ENCODE results near the gene CST9L.

The CST9L gene

DNA sequence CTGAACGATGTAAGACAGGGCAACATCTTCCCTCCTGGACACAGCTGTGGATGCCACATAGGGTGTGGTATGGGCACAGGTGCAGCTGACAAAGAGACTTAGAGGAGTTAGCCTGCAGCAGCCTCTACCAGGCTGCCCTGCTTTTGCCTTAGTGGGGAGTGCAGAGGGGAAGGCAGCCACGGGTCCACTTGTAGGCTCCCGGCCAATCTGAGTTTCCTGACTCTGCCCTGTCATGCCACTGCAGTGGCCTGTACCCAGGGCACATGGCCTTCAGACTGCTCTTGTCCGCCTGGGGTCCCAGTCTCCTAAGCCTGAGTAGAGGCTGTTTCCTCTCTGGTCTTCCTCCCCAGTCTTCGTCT lies 17.1 kb upstream of the CST9L start:
- Histone ChIP-seq H3F3A (ENCODE audit: control insufficient read depth, insufficient read depth) (no peaks in the 10 kb centered on the region), H3K4me2 (ENCODE audit: low read length) (no peak overlapping the region), H3K4me3 (ENCODE audit: low read length) (no peak overlapping the region), H3K27me3 (ENCODE audit: control insufficient read depth, low read length) (no peaks in the 10 kb centered on the region), H3K9me3 (ENCODE audit: control insufficient read depth, insufficient read depth, low read length) (peaks cover 2% of the 10 kb centered on the region; the same call in 1 of the 2 replicates), H3K79me2 (ENCODE audit: control insufficient read depth, low read length) (no peaks in the 10 kb centered on the region), H3K27ac (ENCODE audit: low read depth, low read length) (no peak overlapping the region), H4K20me1 (ENCODE audit: control insufficient read depth, insufficient read depth, low read depth, low read length) (no peaks in the 10 kb centered on the region), H3K36me3 (ENCODE audit: control insufficient read depth, low read length) (no peaks in the 10 kb centered on the region), H3K4me1 (ENCODE audit: control insufficient read depth, low read length) (no peaks in the 10 kb centered on the region), H3K9me2 (replicated peaks; ENCODE audit: control insufficient read depth, low read length) (no peaks in the 10 kb centered on the region)
- TF ChIP-seq, protein P1, sequence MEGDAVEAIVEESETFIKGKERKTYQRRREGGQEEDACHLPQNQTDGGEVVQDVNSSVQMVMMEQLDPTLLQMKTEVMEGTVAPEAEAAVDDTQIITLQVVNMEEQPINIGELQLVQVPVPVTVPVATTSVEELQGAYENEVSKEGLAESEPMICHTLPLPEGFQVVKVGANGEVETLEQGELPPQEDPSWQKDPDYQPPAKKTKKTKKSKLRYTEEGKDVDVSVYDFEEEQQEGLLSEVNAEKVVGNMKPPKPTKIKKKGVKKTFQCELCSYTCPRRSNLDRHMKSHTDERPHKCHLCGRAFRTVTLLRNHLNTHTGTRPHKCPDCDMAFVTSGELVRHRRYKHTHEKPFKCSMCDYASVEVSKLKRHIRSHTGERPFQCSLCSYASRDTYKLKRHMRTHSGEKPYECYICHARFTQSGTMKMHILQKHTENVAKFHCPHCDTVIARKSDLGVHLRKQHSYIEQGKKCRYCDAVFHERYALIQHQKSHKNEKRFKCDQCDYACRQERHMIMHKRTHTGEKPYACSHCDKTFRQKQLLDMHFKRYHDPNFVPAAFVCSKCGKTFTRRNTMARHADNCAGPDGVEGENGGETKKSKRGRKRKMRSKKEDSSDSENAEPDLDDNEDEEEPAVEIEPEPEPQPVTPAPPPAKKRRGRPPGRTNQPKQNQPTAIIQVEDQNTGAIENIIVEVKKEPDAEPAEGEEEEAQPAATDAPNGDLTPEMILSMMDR (IDR thresholded peaks at IDR 0.05; ENCODE audit: low read depth, low read length, poor library complexity, severe bottlenecking): no peak
- TF ChIP-seq EZH2phosphoT487 (IDR thresholded peaks at IDR 0.05; ENCODE audit: borderline replicate concordance, low read length): no peak

DNA sequence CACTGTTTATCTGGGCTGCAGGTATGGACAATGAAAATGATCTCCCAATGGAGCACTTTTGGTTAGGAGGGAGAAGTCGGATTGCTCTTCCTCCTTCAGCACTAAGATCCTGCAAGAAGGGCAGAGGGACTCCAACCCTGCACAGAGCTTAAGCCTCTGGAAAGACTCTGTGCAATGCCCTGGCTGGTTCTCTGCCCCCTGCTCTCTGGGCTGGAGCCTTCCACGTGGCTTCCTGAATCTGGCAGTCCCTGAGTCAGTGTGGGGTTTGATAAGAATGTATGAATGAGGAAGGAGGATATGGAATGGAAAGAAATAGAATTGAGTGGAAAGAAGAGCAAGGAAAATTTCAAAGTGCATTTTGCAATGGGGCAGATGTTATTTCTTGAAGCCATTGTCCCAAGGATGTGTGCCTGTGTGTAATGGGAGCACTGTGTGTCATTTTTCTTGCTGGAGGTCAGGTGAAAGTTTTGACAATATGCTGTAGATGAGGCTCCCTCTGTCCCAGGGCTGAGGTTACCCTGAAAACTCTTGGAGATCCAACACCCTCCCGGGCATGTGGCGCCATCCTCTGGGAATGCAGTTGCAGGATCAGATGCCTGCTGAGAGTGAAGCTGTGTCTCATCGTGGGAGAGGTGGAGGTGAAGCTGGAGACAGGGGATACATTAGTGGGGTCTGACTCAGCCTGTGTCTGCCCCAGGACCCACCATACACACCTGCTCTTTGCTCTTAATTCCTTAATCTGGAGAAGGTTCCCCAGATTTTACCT lies 16.3 kb upstream of the CST9L start:
- H3K36me3 ChIP-seq (ENCODE audit: control insufficient read depth, low read length): no peaks in the 10 kb centered on the region
- H3K27me3 ChIP-seq (ENCODE audit: control insufficient read depth, low read length): no peaks in the 10 kb centered on the region
- no peaks in the 10 kb centered on the region for H3K79me2 ChIP-seq (ENCODE audit: control insufficient read depth, low read length)
- H3F3A ChIP-seq (ENCODE audit: control insufficient read depth, insufficient read depth): no peaks in the 10 kb centered on the region
- H3K4me1 ChIP-seq (ENCODE audit: control insufficient read depth, low read length): no peaks in the 10 kb centered on the region
- H3K4me2 ChIP-seq (ENCODE audit: low read length): no peak overlapping the region
- no peaks in the 10 kb centered on the region for H4K20me1 ChIP-seq (ENCODE audit: control insufficient read depth, insufficient read depth, low read depth, low read length)
- no peaks in the 10 kb centered on the region for H3K9me2 ChIP-seq (replicated peaks; ENCODE audit: control insufficient read depth, low read length)
- H3K4me3 ChIP-seq (ENCODE audit: low read length): no peak overlapping the region
- TF ChIP-seq, protein P1 (IDR thresholded peaks at IDR 0.05; ENCODE audit: low read depth, low read length, poor library complexity, severe bottlenecking): no peak
- TF ChIP-seq EZH2phosphoT487 (IDR thresholded peaks at IDR 0.05; ENCODE audit: borderline replicate concordance, low read length): no peak
- peaks cover 2% of the 10 kb centered on the region; the same call in 1 of the 2 replicates for H3K9me3 ChIP-seq (ENCODE audit: control insufficient read depth, insufficient read depth, low read length)
- H3K27ac ChIP-seq (ENCODE audit: low read depth, low read length): no peak overlapping the region

DNA sequence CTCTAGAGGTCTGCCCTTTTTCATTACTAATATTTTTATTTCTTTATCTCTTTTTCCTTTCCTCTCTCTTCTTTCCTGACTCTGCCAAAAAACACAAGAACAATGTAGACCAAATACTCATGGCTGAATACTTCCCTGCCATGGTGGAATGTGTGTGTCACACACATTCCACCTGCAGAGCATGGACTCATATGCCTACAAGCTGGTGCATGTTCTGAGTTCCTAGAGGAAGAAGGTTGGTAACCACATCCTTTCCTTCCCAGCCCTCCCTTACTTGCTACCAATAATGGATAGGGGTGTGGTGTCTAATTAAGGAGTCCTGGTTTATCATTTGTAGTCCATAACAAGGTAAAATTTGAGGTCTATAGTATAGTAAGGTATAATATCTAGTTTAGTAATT lies 15.2 kb upstream of the CST9L start:
- no peaks in the 10 kb centered on the region for H3K9me2 ChIP-seq (replicated peaks; ENCODE audit: control insufficient read depth, low read length)
- H3F3A ChIP-seq (ENCODE audit: control insufficient read depth, insufficient read depth): no peaks in the 10 kb centered on the region
- H3K79me2 ChIP-seq (ENCODE audit: control insufficient read depth, low read length): no peaks in the 10 kb centered on the region
- H3K27ac ChIP-seq (ENCODE audit: low read depth, low read length): no peak overlapping the region
- H3K9me3 ChIP-seq (ENCODE audit: control insufficient read depth, insufficient read depth, low read length): peaks cover 1% of the 10 kb centered on the region; the same call in 1 of the 2 replicates
- no peak overlapping the region for H3K4me3 ChIP-seq (ENCODE audit: low read length)
- H4K20me1 ChIP-seq (ENCODE audit: control insufficient read depth, insufficient read depth, low read depth, low read length): no peaks in the 10 kb centered on the region
- no peak overlapping the region for H3K4me2 ChIP-seq (ENCODE audit: low read length)
- no peak for TF ChIP-seq EZH2phosphoT487 (IDR thresholded peaks at IDR 0.05; ENCODE audit: borderline replicate concordance, low read length)
- TF ChIP-seq, protein P1 (IDR thresholded peaks at IDR 0.05; ENCODE audit: low read depth, low read length, poor library complexity, severe bottlenecking): no peak
- H3K36me3 ChIP-seq (ENCODE audit: control insufficient read depth, low read length): no peaks in the 10 kb centered on the region
- no peaks in the 10 kb centered on the region for H3K4me1 ChIP-seq (ENCODE audit: control insufficient read depth, low read length)
- no peaks in the 10 kb centered on the region for H3K27me3 ChIP-seq (ENCODE audit: control insufficient read depth, low read length)
